Nephron progenitor cell (in vitro differentiated cells): Measurements from ENCODE around the gene MTX2.

Experiments
- DNase-seq: peaks from one replicate; pipeline ENCODE4 v3.0.0; 2021
- H3K27ac Mint-ChIP-seq: 2 replicates; pipeline ENCODE4 v1.8.0; 2021; ENCODE audit warnings: mild to moderate bottlenecking, moderate library complexity, mixed read lengths
- H3K27me3 Mint-ChIP-seq: 2 replicates; pipeline ENCODE4 v1.8.0; 2021; ENCODE audit warnings: mild to moderate bottlenecking, low read depth, mixed read lengths; ENCODE audit not compliant: poor library complexity
- H3K36me3 Mint-ChIP-seq: 2 replicates; pipeline ENCODE4 v1.8.0; 2021; ENCODE audit warnings: low read depth, mixed read lengths
- H3K4me1 Mint-ChIP-seq: 2 replicates; pipeline ENCODE4 v1.8.0; 2021; ENCODE audit warnings: mixed read lengths
- H3K4me3 Mint-ChIP-seq: 2 replicates; pipeline ENCODE4 v1.8.0; 2021; ENCODE audit warnings: mild to moderate bottlenecking, moderate library complexity, mixed read lengths
- H3K9me3 Mint-ChIP-seq: 2 replicates; pipeline ENCODE4 v1.8.0; 2021; ENCODE audit warnings: mild to moderate bottlenecking, moderate library complexity, mixed read lengths
- CTCF ChIP-seq: fragments of 200-600 bp; sonication (generic); IDR thresholded peaks from 2 replicates; pipeline ENCODE4 v1.5.0; 2021; ENCODE audit warnings: antibody characterized with exemption

Gene MTX2

DNA sequence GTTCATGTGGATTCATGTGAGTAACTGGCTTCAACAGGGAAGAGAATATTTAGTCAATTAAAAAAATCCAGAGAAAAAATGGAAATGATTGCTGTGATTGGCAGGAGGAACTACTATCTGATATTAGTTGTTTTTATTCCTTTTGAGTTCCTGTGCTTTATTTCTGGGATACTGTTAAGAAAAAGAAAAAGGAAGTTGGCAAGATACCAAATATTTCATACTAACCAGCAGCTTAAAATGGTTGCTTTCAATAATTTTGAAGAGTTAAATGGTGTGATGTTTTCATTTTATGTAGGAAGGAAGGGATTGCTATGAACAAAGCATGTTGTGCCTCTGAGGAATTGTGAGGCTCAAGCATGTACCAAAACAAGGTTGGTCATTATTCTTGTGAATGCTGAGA is 8.1 kb upstream of the MTX2 start:
- no peak overlapping the region for H3K27ac Mint-ChIP-seq
- no peak for DNase-seq
- H3K4me3 Mint-ChIP-seq: no peak overlapping the region
- H3K36me3 Mint-ChIP-seq: no peaks in the 10 kb centered on the region
- no peaks in the 10 kb centered on the region for H3K27me3 Mint-ChIP-seq
- no peaks in the 10 kb centered on the region for H3K9me3 Mint-ChIP-seq
- TF ChIP-seq CTCF: no peak
- H3K4me1 Mint-ChIP-seq: peaks cover 5% of the 10 kb centered on the region

GRCh38 chr2:176268976-176269318 is 295 bp upstream of the MTX2 start:
- TF ChIP-seq CTCF: no peak
- H3K4me1 Mint-ChIP-seq: peaks cover 41% of the 10 kb centered on the region
- no peaks in the 10 kb centered on the region for H3K9me3 Mint-ChIP-seq
- peaks cover 6% of the 10 kb centered on the region for H3K27me3 Mint-ChIP-seq
- H3K27ac Mint-ChIP-seq: no peak overlapping the region
- DNase-seq: no peak
- peaks cover 19% of the 10 kb centered on the region for H3K36me3 Mint-ChIP-seq
- H3K4me3 Mint-ChIP-seq: peak overlapping the region; percentile 98

GRCh38 chr2:176270100-176270750 is 983 bp downstream of the MTX2 start:
- Mint-ChIP-seq H3K36me3 (peaks cover 19% of the 10 kb centered on the region), H3K9me3 (no peaks in the 10 kb centered on the region), H3K27me3 (peaks cover 6% of the 10 kb centered on the region), H3K4me3 (peak overlapping the region; percentile 98), H3K27ac (peak overlapping the region; percentile 95), H3K4me1 (peaks cover 47% of the 10 kb centered on the region)
- no peak for TF ChIP-seq CTCF
- no peak for DNase-seq

- no peak for TF ChIP-seq CTCF
- Mint-ChIP-seq H3K4me1 (peaks cover 50% of the 10 kb centered on the region), H3K4me3 (no peak overlapping the region), H3K27ac (no peak overlapping the region), H3K9me3 (no peaks in the 10 kb centered on the region), H3K27me3 (peaks cover 3% of the 10 kb centered on the region), H3K36me3 (peaks cover 24% of the 10 kb centered on the region)
- no peak for DNase-seq
These were observed 3.7 kb downstream of the MTX2 start for GRCh38 chr2:176272870-176273459.

DNA sequence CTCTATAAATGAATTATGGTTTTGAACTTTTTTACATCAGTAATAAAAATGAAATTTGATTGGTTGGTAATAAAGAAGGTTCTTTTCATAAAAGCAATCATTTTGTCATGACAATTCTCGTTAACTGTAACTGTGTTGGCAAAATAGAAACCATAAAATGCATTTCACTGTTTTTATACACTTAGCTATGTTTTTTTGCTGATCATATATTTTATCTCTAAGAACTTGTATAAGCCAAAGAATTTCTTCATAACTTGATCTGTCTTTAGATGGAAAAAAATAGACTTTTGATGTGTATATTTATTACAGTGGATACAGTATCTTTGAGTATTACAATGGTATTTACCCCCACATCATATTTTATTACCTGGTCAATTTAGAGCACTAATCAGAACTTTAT is 9.7 kb downstream of the MTX2 start:
- no peaks in the 10 kb centered on the region for H3K9me3 Mint-ChIP-seq
- no peak overlapping the region for H3K27ac Mint-ChIP-seq
- DNase-seq: no peak
- H3K4me1 Mint-ChIP-seq: peaks cover 10% of the 10 kb centered on the region
- no peaks in the 10 kb centered on the region for H3K27me3 Mint-ChIP-seq
- H3K4me3 Mint-ChIP-seq: no peak overlapping the region
- no peak for TF ChIP-seq CTCF
- H3K36me3 Mint-ChIP-seq: peaks cover 17% of the 10 kb centered on the region

DNA sequence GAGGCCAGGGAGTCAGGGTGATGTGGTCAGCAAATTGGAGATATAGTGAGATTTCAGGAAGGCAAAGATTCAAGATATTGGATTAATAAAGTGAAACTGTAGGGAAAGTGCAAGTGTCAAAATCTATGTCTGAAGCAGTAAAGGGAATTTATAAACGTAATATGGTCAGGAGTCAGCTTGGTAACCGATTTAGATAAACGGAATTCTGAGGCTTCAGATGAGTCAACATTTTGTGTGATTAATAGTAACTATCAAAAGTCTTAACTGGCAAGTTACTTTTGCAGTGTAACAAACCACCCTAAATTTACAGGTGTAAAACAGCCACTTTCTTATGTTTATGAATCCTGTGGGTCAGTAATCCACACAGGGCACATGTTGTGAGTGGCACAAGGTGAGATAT is 10.9 kb downstream of the MTX2 start:
- Mint-ChIP-seq H3K36me3 (peaks cover 18% of the 10 kb centered on the region), H3K9me3 (no peaks in the 10 kb centered on the region), H3K4me3 (no peak overlapping the region), H3K27me3 (no peaks in the 10 kb centered on the region), H3K4me1 (peaks cover 4% of the 10 kb centered on the region), H3K27ac (no peak overlapping the region)
- TF ChIP-seq CTCF: no peak
- DNase-seq: no peak
